ENCODE results near the gene PDZRN4. TPM values are rescaled to one million over a fixed set of nuclear protein-coding genes. Genes with fewer than 3 reads are reported as not detected.

The PDZRN4 gene
- total RNA-seq, 4 donors from 2014 or later = 0.54 to 2.9 (median 1.1) TPM

DNA sequence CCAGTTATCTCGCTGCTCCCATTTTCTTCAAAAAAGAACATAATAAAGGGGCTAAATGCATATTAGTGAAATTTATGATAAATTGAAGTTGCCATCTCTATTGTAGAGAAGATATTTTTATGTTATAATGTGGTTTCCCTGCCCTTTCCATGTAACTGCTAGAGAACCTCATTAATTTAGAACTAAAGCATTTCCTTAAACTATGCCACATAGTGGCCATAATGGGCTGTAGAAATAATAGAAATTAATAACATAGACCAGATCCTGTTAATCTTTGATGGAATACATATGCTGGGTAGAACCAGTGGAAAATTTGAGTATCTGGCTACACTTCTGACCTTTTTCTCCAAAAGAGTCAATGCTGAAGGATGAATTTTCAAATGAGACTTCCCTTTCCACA lies 376.7 kb downstream of the PDZRN4 start:
- H3K9me3 ChIP-seq = no peaks in the 10 kb centered on the region
- H3K36me3 ChIP-seq = no peaks in the 10 kb centered on the region

DNA sequence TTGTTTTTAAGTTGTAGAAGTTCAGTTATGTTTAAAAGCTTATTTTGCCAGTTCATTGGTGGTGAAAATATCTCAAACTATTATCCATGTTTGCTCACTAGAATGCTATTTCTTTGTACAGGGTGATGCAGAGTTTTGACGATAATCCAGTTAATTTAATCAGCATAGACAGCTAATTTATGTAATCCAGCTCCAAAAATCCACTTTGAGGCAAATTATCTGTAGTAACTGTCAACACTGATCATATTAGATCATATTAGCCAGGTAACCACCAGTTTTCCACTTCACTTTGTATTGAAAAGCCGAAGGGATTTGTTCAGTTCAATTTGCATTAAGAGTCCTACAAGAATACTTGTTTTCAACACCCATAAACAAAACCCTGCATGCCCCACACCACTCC lies 378.6 kb downstream of the PDZRN4 start:
- intact Hi-C loops (cut with DNase I) = no loop called here
- Histone ChIP-seq H3K36me3 (no peaks in the 10 kb centered on the region), H3K27me3 (no peaks in the 10 kb centered on the region), H3K27ac (no peak overlapping the region), H3K4me1 (no peaks in the 10 kb centered on the region), H3K9me3 (no peaks in the 10 kb centered on the region), H3K4me3 (replicated peaks in 1 of 3) (no peak overlapping the region)
- no peak for DNase-seq
- 83 to 87% methylated on average over 2 of the region's 2 CpGs for WGBS, 2 donors
- no peak for TF ChIP-seq POLR2A (IDR thresholded peaks at IDR 0.05)
- TF ChIP-seq, protein P1, sequence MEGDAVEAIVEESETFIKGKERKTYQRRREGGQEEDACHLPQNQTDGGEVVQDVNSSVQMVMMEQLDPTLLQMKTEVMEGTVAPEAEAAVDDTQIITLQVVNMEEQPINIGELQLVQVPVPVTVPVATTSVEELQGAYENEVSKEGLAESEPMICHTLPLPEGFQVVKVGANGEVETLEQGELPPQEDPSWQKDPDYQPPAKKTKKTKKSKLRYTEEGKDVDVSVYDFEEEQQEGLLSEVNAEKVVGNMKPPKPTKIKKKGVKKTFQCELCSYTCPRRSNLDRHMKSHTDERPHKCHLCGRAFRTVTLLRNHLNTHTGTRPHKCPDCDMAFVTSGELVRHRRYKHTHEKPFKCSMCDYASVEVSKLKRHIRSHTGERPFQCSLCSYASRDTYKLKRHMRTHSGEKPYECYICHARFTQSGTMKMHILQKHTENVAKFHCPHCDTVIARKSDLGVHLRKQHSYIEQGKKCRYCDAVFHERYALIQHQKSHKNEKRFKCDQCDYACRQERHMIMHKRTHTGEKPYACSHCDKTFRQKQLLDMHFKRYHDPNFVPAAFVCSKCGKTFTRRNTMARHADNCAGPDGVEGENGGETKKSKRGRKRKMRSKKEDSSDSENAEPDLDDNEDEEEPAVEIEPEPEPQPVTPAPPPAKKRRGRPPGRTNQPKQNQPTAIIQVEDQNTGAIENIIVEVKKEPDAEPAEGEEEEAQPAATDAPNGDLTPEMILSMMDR (IDR thresholded peaks at IDR 0.05) = no peak

More for the DNA sequence above, 376.7 kb downstream of the PDZRN4 start:
- TF ChIP-seq, protein P1 (IDR thresholded peaks at IDR 0.05) = no peak
- no peak for TF ChIP-seq POLR2A (IDR thresholded peaks at IDR 0.05)
- Histone ChIP-seq H3K27me3 (no peaks in the 10 kb centered on the region), H3K4me1 (no peaks in the 10 kb centered on the region), H3K27ac (no peak overlapping the region), H3K4me3 (replicated peaks in 1 of 3) (no peak overlapping the region)
- DNase-seq = no peak
- intact Hi-C loops (cut with DNase I) = no loop called here
- WGBS, 2 donors = 93% methylated on average over 1 of the region's 1 CpG

DNA sequence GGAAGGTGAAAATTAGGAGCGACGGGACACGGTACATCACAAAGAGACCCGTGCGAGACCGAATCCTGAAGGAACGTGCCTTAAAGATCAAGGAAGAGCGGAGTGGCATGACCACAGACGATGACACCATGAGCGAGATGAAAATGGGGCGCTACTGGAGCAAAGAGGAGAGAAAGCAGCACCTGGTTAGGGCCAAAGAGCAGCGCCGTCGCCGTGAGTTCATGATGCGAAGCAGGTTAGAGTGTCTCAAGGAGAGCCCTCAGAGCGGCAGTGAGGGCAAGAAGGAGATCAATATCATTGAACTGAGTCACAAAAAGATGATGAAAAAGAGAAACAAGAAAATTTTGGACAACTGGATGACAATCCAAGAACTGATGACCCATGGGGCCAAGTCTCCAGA lies 385.3 kb downstream of the PDZRN4 start:
- TF ChIP-seq, protein P1 (IDR thresholded peaks at IDR 0.05) = no peak
- TF ChIP-seq POLR2A (IDR thresholded peaks at IDR 0.05) = no peak
- H3K4me3 ChIP-seq (replicated peaks in 1 of 3) = no peak overlapping the region
- 94 to 96% methylated on average over 17 of the region's 17 CpGs for WGBS, 2 donors
- H3K36me3 ChIP-seq = no peaks in the 10 kb centered on the region
- intact Hi-C loops (cut with DNase I) = no loop called here
- H3K9me3 ChIP-seq = no peaks in the 10 kb centered on the region
- DNase-seq = no peak
- no peak overlapping the region for H3K27ac ChIP-seq
- H3K27me3 ChIP-seq = no peaks in the 10 kb centered on the region
- H3K4me1 ChIP-seq = no peaks in the 10 kb centered on the region

DNA sequence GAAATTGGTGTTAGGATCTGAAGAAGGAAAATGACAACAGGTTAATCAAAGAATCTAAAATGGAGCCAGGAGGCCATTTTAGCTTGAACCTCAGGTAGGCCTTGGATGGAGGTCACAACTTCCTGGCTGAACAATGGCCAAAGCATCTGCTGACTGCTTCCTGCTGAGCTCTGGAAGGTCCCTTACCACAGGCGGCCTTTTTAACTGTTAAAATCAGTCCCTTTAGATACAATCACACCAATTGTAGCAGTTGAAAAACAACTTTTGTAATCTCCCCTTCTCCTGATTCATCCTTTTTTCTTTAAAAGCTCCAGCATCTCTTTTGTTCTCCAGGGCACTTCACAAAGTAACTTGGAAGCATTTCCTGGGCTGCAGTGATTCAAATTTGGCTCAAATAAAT lies 388.8 kb downstream of the PDZRN4 start:
- intact Hi-C loops (cut with DNase I) = no loop called here
- DNase-seq = no peak
- H3K36me3 ChIP-seq = no peaks in the 10 kb centered on the region
- no peaks in the 10 kb centered on the region for H3K27me3 ChIP-seq
- no peak for TF ChIP-seq POLR2A (IDR thresholded peaks at IDR 0.05)
- TF ChIP-seq, protein P1 (IDR thresholded peaks at IDR 0.05) = no peak
- H3K27ac ChIP-seq = no peak overlapping the region
- no peaks in the 10 kb centered on the region for H3K4me1 ChIP-seq
- H3K9me3 ChIP-seq = no peaks in the 10 kb centered on the region
- 71 to 79% methylated on average over 1 of the region's 1 CpG for WGBS, 2 donors
- H3K4me3 ChIP-seq (replicated peaks in 1 of 3) = no peak overlapping the region

DNA sequence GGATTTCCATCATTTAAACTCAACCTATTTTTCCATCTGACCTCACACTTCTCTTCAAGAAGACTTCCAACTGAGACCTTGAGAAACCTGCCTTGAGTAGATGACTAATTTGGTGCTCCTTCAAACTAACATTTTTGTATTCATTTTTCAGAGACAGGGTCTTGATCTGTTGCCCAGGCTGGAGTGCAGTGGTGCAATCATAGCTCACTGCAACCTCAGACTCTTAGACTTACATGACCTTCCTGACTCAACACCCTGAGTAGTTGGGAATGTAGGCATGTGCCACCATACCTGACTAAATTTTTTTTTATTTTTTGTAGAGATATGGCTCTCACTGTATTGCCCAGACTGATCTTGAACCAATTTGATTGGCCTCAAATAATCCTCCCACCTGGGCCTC lies 389.9 kb downstream of the PDZRN4 start:
- H3K27ac ChIP-seq = no peak overlapping the region
- intact Hi-C loops (cut with DNase I) = no loop called here
- H3K27me3 ChIP-seq = no peaks in the 10 kb centered on the region
- no peaks in the 10 kb centered on the region for H3K36me3 ChIP-seq
- DNase-seq = no peak
- H3K4me1 ChIP-seq = no peaks in the 10 kb centered on the region
- H3K9me3 ChIP-seq = no peaks in the 10 kb centered on the region
- no peak overlapping the region for H3K4me3 ChIP-seq (replicated peaks in 1 of 3)
- TF ChIP-seq, protein P1 (IDR thresholded peaks at IDR 0.05) = no peak
- TF ChIP-seq POLR2A (IDR thresholded peaks at IDR 0.05) = no peak

Data from thyroid gland (tissue), 4 donors.